ENCODE measurements around the gene NFE2L1. TPM values are rescaled to one million over a fixed set of nuclear protein-coding genes. Genes with fewer than 3 reads are reported as not detected.
"Not testable (repeated sequence)": the region's sequence is repeated elsewhere in the genome, so short reads cannot be mapped to it uniquely, and the experiment has no call there.

NFE2L1 gene
- polyA plus RNA-seq, 1 experiment, result 251 TPM

GRCh38 chr17:48012654-48013053, 35.5 kb upstream of the NFE2L1 start:
- no peak for TF ChIP-seq CTCF (IDR thresholded peaks at IDR 0.05; ENCODE audit: low read depth, low read length)
- Histone ChIP-seq H3K9me3 (ENCODE audit: control insufficient read depth, insufficient read depth, low read length) (no peaks in the 10 kb centered on the region), H3K27me3 (ENCODE audit: control insufficient read depth, insufficient read depth, low read length) (peaks cover 9% of the 10 kb centered on the region), H3K4me3 (ENCODE audit: low read depth, low read length) (peak overlapping the region; percentile 17; the same call in 1 of the 2 replicates), H3K27ac (ENCODE audit: low read depth, low read length) (no peak overlapping the region)
- ChIA-PET CTCF (interaction anchor here (0.6 to 3.5 kb wide), 5 partner anchors 9 to 64 kb away, joined by 3 to 22 read pairs (median 4); partner anchors contain the start of gene CDK5RAP3), POLR2A (no interaction called here)
- DNase-seq (ENCODE audit: low read depth, low spot score), result no peak

- no peak for DNase-seq (ENCODE audit: low read depth, low spot score)
- CTCF ChIA-PET, result interaction anchor here (1.7 to 6.6 kb wide), 3 partner anchors 34 to 65 kb away, joined by 6 to 185 read pairs (median 125); partner anchors contain the start of gene CDK5RAP3
- Histone ChIP-seq H3K27me3 (ENCODE audit: control insufficient read depth, insufficient read depth, low read length) (peaks cover 12% of the 10 kb centered on the region), H3K4me3 (ENCODE audit: low read depth, low read length) (no peak overlapping the region), H3K9me3 (ENCODE audit: control insufficient read depth, insufficient read depth, low read length) (no peaks in the 10 kb centered on the region), H3K27ac (ENCODE audit: low read depth, low read length) (no peak overlapping the region)
- POLR2A ChIA-PET, result interaction anchor here (0.7 kb wide), 2 partner anchors 119 to 1596 kb away, joined by 3 read pairs; no protein-coding TSS in a partner anchor
- no peak for TF ChIP-seq CTCF (IDR thresholded peaks at IDR 0.05; ENCODE audit: low read depth, low read length)
These were observed 34.1 kb upstream of the NFE2L1 start for GRCh38 chr17:48013876-48014594.

- Histone ChIP-seq H3K9me3 (ENCODE audit: control insufficient read depth, insufficient read depth, low read length) (no peaks in the 10 kb centered on the region), H3K27me3 (ENCODE audit: control insufficient read depth, insufficient read depth, low read length) (peaks cover 12% of the 10 kb centered on the region), H3K4me3 (ENCODE audit: low read depth, low read length) (no peak overlapping the region), H3K27ac (ENCODE audit: low read depth, low read length) (no peak overlapping the region)
- no peak for TF ChIP-seq CTCF (IDR thresholded peaks at IDR 0.05; ENCODE audit: low read depth, low read length)
- ChIA-PET POLR2A (interaction anchor here (0.7 kb wide), 3 partner anchors 32 to 1596 kb away, joined by 3 read pairs; no protein-coding TSS in a partner anchor), CTCF (interaction anchor here (1.7 to 6.6 kb wide), 3 partner anchors 35 to 66 kb away, joined by 6 to 185 read pairs (median 125); partner anchors contain the start of gene CDK5RAP3)
- DNase-seq (ENCODE audit: low read depth, low spot score), result no peak
These were observed 33.5 kb upstream of the NFE2L1 start for GRCh38 chr17:48014595-48015111.

- Histone ChIP-seq H3K27me3 (ENCODE audit: control insufficient read depth, insufficient read depth, low read length) (peaks cover 12% of the 10 kb centered on the region), H3K4me3 (ENCODE audit: low read depth, low read length) (no peak overlapping the region), H3K27ac (ENCODE audit: low read depth, low read length) (no peak overlapping the region), H3K9me3 (ENCODE audit: control insufficient read depth, insufficient read depth, low read length) (no peaks in the 10 kb centered on the region)
- ChIA-PET CTCF (interaction anchor here (1.0 to 6.6 kb wide), 6 partner anchors 36 to 174 kb away, joined by 3 to 185 read pairs (median 9); partner anchors contain the start of genes CDK5RAP3 and SCRN2), POLR2A (interaction anchor here (0.6 kb wide), 1 partner anchor 45 kb away, joined by 3 read pairs; the partner anchor contains the start of gene CDK5RAP3)
- no peak for DNase-seq (ENCODE audit: low read depth, low spot score)
- TF ChIP-seq CTCF (IDR thresholded peaks at IDR 0.05; ENCODE audit: low read depth, low read length), result no peak
These were observed 32.0 kb upstream of the NFE2L1 start for GRCh38 chr17:48016112-48016511.

GRCh38 chr17:48017817-48018158, 30.4 kb upstream of the NFE2L1 start:
- DNase-seq (ENCODE audit: low read depth, low spot score); H3K9me3 ChIP-seq (ENCODE audit: control insufficient read depth, insufficient read depth, low read length); H3K4me3 ChIP-seq (ENCODE audit: low read depth, low read length); H3K27ac ChIP-seq (ENCODE audit: low read depth, low read length): not testable (repeated sequence)
- ChIA-PET POLR2A (interaction anchor here (0.6 to 1.2 kb wide), 4 partner anchors 40 to 1162 kb away, joined by 3 to 7 read pairs (median 5); partner anchors contain the start of genes CDK5RAP3 and SP2), CTCF (interaction anchor here (0.5 to 6.6 kb wide), 18 partner anchors 8 to 600 kb away, joined by 3 to 185 read pairs (median 6); partner anchors contain the start of genes CDK5RAP3, PNPO and SCRN2)
- H3K27me3 ChIP-seq (ENCODE audit: control insufficient read depth, insufficient read depth, low read length), result peaks cover 11% of the 10 kb centered on the region

All from AG04450 (cell line).